B cell (primary cell): ENCODE data around the gene SULT2B1. TPM values are rescaled to one million over a fixed set of nuclear protein-coding genes. Genes with fewer than 3 reads are reported as not detected.

ENCODE experiments used
- ATAC-seq: fragments of 200-7000 bp; cut with Tn5 transposase; one replicate; pipeline ENCODE4 v1.10.0; 2021; ENCODE audit warnings: low read depth, mild to moderate bottlenecking, moderate number of reproducible peaks, moderate library complexity
- CTCF ChIA-PET: fragments of 350-600 bp; sonication (Branson Sonifier 250); formaldehyde crosslinking; loops from one replicate; lab custom pipeline; 2021; ENCODE audit warnings: antibody characterized with exemption, inconsistent platforms; lab: Charles Lee
- POLR2A ChIA-PET: fragments of 350-600 bp; sonication (Branson Sonifier 250); formaldehyde crosslinking; loops from one replicate; lab custom pipeline; 2021; ENCODE audit warnings: antibody characterized with exemption; lab: Charles Lee
- DNase-seq: peaks from one replicate; pipeline ENCODE4 v3.0.0; 2013
- H2AFZ ChIP-seq: 2 replicates; pipeline ENCODE4 v1.6.1; 2012; ENCODE audit warnings: mild to moderate bottlenecking, low read depth, low read length; ENCODE audit not compliant: insufficient read depth, poor library complexity, severe bottlenecking
- H3K27ac ChIP-seq, 2 donors: 1 replicate in 1 of 2; 2 replicates in 1 of 2; pipeline ENCODE4 v1.5.1; 2012 to 2013; ENCODE audit warnings: low read length in 2 of 2, mild to moderate bottlenecking in 2 of 2, moderate library complexity in 1 of 2
- H3K27me3 ChIP-seq, 4 experiments: fragments of 200-600 bp in 1 of 4; sonication (generic) in 1 of 4; replicated peaks in 1 of 4; 1 replicate in 2 of 4; 2 replicates in 2 of 4; pipeline versions ENCODE4 v1.6.1 to v1.7.0; 2013 to 2016; ENCODE audit warnings: low read length in 3 of 4, mild to moderate bottlenecking in 2 of 4, mixed read lengths in 1 of 4, moderate library complexity in 1 of 4; ENCODE audit not compliant: insufficient read depth in 4 of 4, control insufficient read depth in 3 of 4; ENCODE audit errors: control extremely low read depth in 1 of 4
- H3K36me3 ChIP-seq, 2 experiments: replicated peaks in 1 of 2; 1 replicate in 1 of 2; 2 replicates in 1 of 2; pipeline versions ENCODE4 v1.6.1 to v1.7.1; 2013; ENCODE audit warnings: low read length in 1 of 2; ENCODE audit not compliant: insufficient read depth in 2 of 2, control insufficient read depth in 1 of 2; ENCODE audit errors: control extremely low read depth in 1 of 2, extremely low read depth in 1 of 2
- H3K4me1 ChIP-seq, 2 donors: fragments of 200-600 bp in 1 of 2; sonication (generic) in 1 of 2; 1 replicate in 1 of 2; 2 replicates in 1 of 2; pipeline versions ENCODE4 v1.5.1 to v1.6.1; 2013 to 2017; ENCODE audit warnings: low read length in 2 of 2; ENCODE audit not compliant: control insufficient read depth in 2 of 2, insufficient read depth in 2 of 2
- H3K4me2 ChIP-seq: replicated peaks from 2 replicates; pipeline ENCODE3; 2012; ENCODE audit warnings: mild to moderate bottlenecking, low read depth, low read length; ENCODE audit not compliant: poor library complexity, severe bottlenecking
- H3K4me3 ChIP-seq, 5 experiments: fragments of 200-600 bp in 1 of 5; sonication (generic) in 1 of 5; 1 replicate in 3 of 5; 2 replicates in 2 of 5; pipeline versions ENCODE4 v1.5.1 to v1.7.0; 2011 to 2016; ENCODE audit warnings: low read length in 4 of 5, mild to moderate bottlenecking in 4 of 5, low read depth in 2 of 5, control low read depth in 1 of 5, moderate library complexity in 1 of 5; ENCODE audit not compliant: insufficient read depth in 1 of 5; ENCODE audit errors: control extremely low read depth in 1 of 5, extremely low read depth in 1 of 5
- H3K79me2 ChIP-seq: fragments of 200-600 bp; sonication (generic); one replicate; pipeline ENCODE4 v1.6.0; 2016; ENCODE audit warnings: low read length; ENCODE audit not compliant: control insufficient read depth, insufficient read depth
- H3K9ac ChIP-seq: fragments of 200-600 bp; sonication (generic); 2 replicates; pipeline ENCODE4 v1.6.1; 2017; ENCODE audit warnings: mild to moderate bottlenecking, low read length, moderate library complexity
- H3K9me3 ChIP-seq, 3 donors: one replicate each; pipeline versions ENCODE4 v1.6.1 to v1.7.1; 2013; ENCODE audit warnings: low read length in 2 of 3; ENCODE audit not compliant: control insufficient read depth in 2 of 3, insufficient read depth in 1 of 3; ENCODE audit errors: control extremely low read depth in 1 of 3
- H4K20me1 ChIP-seq: 2 replicates; pipeline ENCODE4 v1.6.0; 2012; ENCODE audit warnings: mild to moderate bottlenecking, low read length; ENCODE audit not compliant: insufficient read depth, control insufficient read depth, poor library complexity, severe bottlenecking
- H3K27ac Mint-ChIP-seq: one replicate; pipeline ENCODE4 v1.8.0; 2021; ENCODE audit warnings: mixed read lengths
- H3K27me3 Mint-ChIP-seq: one replicate; pipeline ENCODE4 v1.8.0; 2021; ENCODE audit warnings: mixed read lengths
- H3K4me1 Mint-ChIP-seq: one replicate; pipeline ENCODE4 v1.8.0; 2021; ENCODE audit warnings: mixed read lengths
- H3K4me3 Mint-ChIP-seq: one replicate; pipeline ENCODE4 v1.8.0; 2021; ENCODE audit warnings: mixed read lengths
- H3K9me3 Mint-ChIP-seq: one replicate; pipeline ENCODE4 v1.8.0; 2022; ENCODE audit warnings: mixed read lengths; ENCODE audit not compliant: insufficient read depth
- CTCF ChIP-seq: fragments of 200-600 bp; IDR thresholded peaks from one replicate; pipeline ENCODE4 v1.8.0; 2022; ENCODE audit warnings: antibody characterized with exemption, mild to moderate bottlenecking
- EZH2 ChIP-seq: IDR thresholded peaks from 2 replicates; pipeline ENCODE4 v1.6.1; 2012; ENCODE audit warnings: borderline replicate concordance, low read depth, mild to moderate bottlenecking, moderate library complexity, low read length; ENCODE audit not compliant: insufficient read depth, poor library complexity, severe bottlenecking
- WGBS: methylation state at CpG from one replicate; pipeline ENCODE4 v1.1.5; 2013; ENCODE audit warnings: missing lambda C conversion rate; ENCODE audit not compliant: insufficient coverage; 5-methylcytosine and 5-hydroxymethylcytosine counted together
- intact Hi-C: fragments of 100-400 bp; cut with micrococcal nuclease; formaldehyde crosslinking; loops from one replicate; pipeline ENCODE4 v1.10.0; 2022
- polyA plus RNA-seq: library from polyadenylated mRNA; depleted of rRNA; stranded (reverse); fragments of >200 nt; gene quantifications from 2 replicates; pipeline ENCODE4 v1.2.3, GENCODE V29; 2012
- total RNA-seq, 2 donors: library from RNA; stranded (reverse); fragments of 120-200 nt in 1 of 2; gene quantifications; 1 replicate in 1 of 2; 2 replicates in 1 of 2; pipeline versions ENCODE4 v1.2.3 to v1.2.4, GENCODE V29; 2013 to 2022

SULT2B1 gene
- total and polyA plus RNA-seq, 2 donors (not counting 1 experiment from before 2014, with no cell fraction given) = not detected

DNA sequence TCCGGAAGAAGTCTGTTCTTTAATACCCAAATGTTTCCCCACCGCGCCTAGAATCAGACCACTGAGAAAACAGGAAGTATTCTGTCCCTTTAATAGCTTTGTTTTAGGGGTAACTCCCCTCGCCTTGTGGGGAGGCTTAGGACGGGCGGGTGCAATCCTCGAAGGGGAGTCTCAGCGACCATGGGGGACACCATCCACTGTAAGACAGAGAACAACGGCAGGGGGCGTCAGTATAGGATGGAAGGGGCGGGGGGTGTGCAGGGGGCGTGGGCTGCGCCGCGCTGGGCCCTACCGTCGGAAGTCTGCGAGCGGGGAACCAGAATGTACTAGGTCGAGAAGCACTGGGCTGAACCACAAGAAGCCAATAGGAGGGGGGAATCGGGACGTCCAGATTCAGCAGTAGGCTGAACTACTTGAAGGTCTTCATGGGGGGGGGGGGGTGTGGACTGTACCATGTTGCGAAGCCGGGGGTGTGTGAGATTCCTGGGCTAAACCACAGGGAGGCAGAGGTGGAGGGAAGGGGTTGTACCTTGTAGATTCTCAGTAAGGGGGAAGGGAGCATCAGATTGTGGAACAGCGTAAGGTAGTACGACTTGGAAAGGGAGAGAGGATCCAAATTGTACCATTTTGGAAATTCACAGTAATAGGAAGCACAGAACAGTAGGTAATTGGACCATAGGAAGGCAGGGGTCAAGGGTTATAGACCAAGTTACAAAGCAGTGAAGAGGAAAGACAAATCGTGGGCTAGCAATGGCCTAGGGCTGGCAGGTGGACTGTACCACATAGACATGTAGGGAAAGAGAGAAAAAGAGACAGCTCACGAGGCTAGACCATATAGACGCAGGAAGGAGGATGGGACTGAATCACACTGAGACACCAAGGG, 86.2 kb downstream of the SULT2B1 start:
- peaks cover 54% of the 10 kb centered on the region for H3K4me1 Mint-ChIP-seq
- peaks cover 0 to 7% of the 10 kb centered on the region in 2 experiments for H3K36me3 ChIP-seq
- peaks cover 0 to 5% (median 0%) of the 10 kb centered on the region in 3 donors for H3K9me3 ChIP-seq
- H3K4me1 ChIP-seq = peaks cover 39% of the 10 kb centered on the region in 2 donors
- TF ChIP-seq CTCF = no peak
- TF ChIP-seq EZH2 = no peak
- POLR2A ChIA-PET = interaction anchor here (0.5 to 3.1 kb wide), 13 partner anchors 8 to 479 kb away, joined by 3 to 23 read pairs (median 5); partner anchors contain the start of genes CA11, NUCB1, RPL18 and SPHK2
- peak overlapping the region; percentile 54 to 79 (median 71) for H3K4me3 ChIP-seq
- intact Hi-C loops = loop anchor here (1.0 to 10.0 kb wide), 12 partner anchors 8 to 1366 kb away; partner anchors contain the start of genes C19orf73, CA11, CYTH2 and EMP3
- ATAC-seq (peak; percentile 25), DNase-seq (peak; percentile 96)
- peak overlapping the region; percentile 100 for H3K27ac Mint-ChIP-seq
- H3K4me2 ChIP-seq = peak overlapping the region; percentile 80
- peaks cover 34% of the 10 kb centered on the region for H4K20me1 ChIP-seq
- peak overlapping the region; percentile 71 for H3K9ac ChIP-seq
- no peaks in the 10 kb centered on the region for H3K27me3 ChIP-seq
- peak overlapping the region; percentile 76 for H2AFZ ChIP-seq
- CTCF ChIA-PET = interaction anchor here (0.8 to 2.7 kb wide), 6 partner anchors 8 to 355 kb away, joined by 3 to 12 read pairs (median 3); partner anchors contain the start of genes CA11, GYS1 and RUVBL2
- 8% methylated on average over 15 of the region's 29 CpGs for WGBS
- peaks cover 55% of the 10 kb centered on the region for H3K79me2 ChIP-seq
- H3K9me3 Mint-ChIP-seq = peaks cover 4% of the 10 kb centered on the region
- peak overlapping the region; percentile 96 for H3K4me3 Mint-ChIP-seq
- peak overlapping the region; percentile 89 to 94 for H3K27ac ChIP-seq
- H3K27me3 Mint-ChIP-seq = no peaks in the 10 kb centered on the region
